Amygdala (tissue), 56 donors: ENCODE measurements around the gene OR5C1.
"Not testable (repeated sequence)": the region's sequence is repeated elsewhere in the genome, so short reads cannot be mapped to it uniquely, and the experiment has no call there.

Source experiments
- DNase-seq, 56 donors: peaks; one replicate each; lab custom pipeline; 2025; lab: John Stamatoyannopoulos, UW

OR5C1 gene

DNA sequence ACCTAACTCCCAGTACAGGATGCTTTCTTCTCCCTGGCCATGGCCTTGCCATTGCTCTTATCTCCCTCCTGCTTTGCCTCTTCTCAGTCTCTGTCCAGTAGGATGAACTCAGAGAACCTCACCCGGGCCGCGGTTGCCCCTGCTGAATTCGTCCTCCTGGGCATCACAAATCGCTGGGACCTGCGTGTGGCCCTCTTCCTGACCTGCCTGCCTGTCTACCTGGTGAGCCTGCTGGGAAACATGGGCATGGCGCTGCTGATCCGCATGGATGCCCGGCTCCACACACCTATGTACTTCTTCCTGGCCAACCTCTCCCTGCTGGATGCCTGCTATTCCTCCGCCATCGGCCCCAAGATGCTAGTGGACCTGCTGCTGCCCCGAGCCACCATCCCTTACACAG is at the start of gene OR5C1:
TSS of gene OR5C1 (plus strand) at position 103 of the 400 bp plus-strand sequence. CDS start at position 103, 0 bp downstream.
- no peak for DNase-seq

DNA sequence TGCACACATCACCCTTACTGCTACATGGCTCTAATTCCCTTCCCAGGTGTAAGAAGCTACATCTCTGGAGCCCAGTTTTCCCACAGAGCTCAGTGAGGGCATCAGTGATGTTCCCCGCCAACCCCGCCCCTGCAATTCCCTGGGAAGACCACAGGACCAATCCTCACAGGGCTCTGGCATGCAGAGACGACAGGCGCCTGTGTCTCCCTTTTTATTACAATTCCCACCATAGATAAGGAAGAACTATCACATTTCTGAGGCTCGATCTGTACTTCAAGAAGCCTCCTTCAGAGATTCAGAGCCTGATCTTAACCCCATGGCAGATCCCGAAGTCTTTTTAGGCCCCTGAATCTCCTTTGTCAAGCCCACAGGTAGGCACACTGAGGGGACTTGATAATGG is 46.7 kb upstream of the OR5C1 start, which contains the start of gene OR1L6:
TSS of gene OR1L6 (plus strand) at position 301 of the 400 bp plus-strand sequence. CDS start 7,545 bp downstream, outside the sequence.
- DNase-seq, result no peak

DNA sequence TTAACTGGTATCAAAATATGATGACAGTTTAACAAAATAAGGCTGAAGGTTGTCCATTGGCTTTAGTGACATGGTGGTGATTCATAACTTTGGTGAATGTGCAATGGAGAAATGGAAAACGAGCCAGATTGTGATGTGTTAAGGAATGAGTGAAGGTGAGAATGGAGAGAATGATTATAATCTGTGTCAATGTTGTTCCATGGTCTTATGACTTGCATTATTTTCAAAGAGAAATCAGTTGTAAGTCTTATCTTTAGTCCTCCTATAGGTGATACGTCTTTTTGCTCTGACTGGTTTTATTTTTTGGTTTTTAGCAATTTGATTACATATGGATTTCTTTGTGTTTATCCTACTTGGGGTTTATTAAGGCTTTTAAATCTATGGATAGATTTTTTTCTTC is 33.9 kb upstream of the OR5C1 start:
- no peak for DNase-seq

DNA sequence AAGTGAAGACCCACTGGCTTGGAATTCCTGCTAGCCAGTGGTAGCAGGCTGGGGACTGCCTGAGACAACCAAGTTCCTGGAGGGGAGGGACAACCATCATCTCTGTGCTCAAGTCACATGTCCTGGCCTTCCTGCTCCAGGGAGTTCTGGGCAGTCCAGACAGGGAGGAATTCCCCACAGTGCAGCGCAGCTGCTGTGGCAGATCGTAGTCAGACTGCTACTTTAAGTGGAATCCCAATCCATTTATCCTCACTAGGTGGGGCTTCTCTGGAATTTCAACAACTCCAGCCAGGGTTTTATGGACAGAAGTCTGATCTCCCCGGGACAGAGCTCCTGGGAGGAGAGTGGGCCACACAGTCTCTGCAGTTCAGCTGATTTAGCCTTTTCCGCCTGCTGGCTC is 20.9 kb upstream of the OR5C1 start:
- no peak for DNase-seq

DNA sequence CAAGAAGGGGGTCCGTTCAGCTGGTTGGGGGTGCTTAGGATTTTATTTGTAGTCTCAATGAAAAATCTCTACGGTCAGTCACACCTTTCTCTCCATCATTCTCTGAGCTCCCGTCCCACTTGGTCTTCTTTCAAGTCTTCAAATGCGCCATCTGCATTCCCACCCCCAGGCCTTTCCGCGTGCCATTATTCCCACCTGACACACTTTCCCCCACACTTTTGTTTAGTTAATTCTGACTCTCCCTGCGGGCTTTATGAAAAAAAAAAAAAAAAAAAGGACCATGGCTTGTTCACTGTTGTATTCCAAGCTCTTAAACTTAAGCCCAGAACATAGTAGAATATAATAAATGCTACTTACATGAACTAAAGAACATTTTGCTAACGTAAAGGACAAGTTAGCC is 11.7 kb upstream of the OR5C1 start:
- DNase-seq, result no peak

DNA sequence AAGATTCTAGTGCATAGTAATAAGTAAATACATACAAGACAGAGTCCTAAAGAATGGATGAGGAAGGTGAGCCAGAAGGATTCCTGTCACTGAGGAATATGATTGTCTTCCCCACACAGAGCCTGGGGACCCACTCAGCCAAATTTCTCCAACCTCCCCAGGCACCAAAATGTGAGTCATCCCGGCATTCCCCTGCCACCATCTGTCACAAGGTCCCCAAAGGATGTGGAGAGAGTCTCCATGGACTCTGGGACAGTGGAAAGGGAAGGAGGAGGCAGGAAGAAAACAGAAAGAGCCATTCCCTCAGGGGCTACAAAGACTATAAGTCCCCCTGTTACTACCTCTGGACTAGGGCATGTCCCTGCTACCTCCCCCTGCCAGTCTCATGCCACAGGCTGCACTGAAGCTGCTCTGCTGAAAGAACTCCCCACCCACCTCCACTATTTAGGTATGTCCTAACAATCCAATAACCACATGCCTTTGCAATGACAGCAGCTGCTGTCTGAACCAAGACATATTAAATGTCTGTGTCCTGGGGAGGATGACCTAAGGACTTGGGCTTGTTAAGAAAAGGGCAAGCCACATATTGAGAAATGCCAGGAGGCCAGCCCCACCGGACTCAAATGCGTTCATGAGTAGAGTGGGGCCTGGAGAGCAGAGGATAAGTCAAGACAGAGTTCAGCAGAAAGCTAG is 10.7 kb upstream of the OR5C1 start:
- no peak for DNase-seq

DNA sequence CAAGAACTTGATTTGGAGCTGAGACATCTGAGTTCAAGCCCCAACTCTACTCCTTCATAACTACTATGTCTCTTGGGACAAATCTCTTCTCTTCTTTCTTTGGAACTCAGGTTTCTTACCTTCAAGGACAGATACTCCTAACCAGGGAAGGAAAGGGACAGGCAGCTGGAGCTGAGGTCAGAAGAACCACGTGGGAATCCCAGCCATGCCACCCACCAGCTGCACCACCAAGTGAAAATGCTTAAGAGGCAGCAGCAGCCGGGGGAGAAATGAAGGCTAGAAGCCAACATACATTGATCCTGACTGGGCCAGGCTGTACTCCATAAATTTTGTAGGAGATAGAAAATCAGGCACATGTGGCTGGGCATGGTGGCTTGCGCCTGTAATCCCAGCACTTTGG is 9.6 kb upstream of the OR5C1 start:
- no peak for DNase-seq

DNA sequence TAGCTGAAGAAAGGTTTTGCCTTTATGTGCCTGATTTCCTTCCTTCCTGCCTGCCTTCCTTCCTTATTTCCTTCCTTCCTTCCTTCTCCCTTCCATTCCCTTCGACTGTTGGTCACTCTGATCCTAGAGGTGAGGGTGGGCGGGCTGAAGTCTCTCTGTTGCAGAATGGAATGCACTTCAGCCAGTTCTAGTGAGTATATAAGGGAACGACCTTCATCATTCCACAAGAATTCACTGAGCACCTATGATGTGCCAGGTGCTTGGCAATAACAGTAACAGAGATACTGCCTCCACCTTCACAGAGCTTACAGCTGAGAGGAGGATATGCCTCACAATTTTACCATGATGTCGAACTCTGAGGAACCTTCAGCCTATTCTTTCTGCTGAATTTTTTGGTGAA is 8.7 kb upstream of the OR5C1 start:
- no peak for DNase-seq

DNA sequence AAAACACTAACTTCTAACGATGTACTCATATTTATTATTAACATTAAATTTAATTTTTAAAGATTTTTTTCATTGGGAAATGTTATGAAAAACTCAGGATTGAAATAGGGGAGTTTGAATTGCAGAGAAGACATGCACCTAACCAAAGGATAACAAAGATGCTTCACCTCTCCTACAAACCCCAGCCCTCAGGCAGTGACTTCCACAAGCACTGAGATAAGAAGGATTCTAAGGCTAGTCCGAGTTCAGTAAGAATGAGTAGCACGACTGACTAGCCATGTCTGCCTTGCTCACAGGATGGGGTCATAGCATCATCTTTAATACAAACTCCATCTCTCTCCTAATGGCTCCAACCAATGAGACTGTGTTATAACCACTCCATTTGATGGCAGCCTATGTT is 7.1 kb upstream of the OR5C1 start:
- no peak for DNase-seq

DNA sequence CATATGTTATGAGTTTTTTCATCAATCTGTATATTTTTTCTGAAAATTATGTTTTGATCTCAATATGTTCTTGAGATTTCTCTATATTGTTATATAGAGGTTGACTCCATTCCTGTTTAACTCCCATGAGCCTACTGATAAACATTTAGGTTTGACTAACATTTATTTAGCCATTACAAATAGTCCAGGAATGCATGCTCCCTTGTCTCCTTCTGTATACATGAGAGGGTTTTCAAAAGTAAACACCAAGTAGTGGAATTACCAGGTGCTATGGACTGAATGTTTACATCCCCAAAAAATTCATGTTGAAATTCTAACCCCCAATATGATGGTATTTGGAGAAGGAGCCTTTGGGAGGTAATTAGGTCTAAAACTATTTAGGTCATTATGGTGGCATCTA is 3.5 kb upstream of the OR5C1 start:
- no peak for DNase-seq

DNA sequence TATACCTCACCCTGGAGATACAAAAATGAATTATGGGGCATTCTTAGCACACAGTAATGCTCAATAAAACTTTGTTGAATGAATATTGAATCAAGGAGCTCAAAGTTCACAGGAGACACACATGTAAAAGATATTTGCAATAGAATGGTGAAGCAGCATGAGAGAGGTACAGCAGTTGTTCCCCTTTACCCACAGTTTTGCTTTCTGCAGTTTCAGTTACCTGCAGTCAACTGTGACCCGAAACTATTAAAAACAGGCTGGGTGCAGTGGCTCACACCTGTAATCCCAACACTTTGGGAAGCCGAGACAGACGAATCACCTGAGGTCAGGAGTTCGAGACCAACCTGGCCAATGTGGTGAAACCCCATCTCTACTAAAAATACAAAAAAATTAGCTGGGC is 2.4 kb upstream of the OR5C1 start:
- DNase-seq, result no peak

DNA sequence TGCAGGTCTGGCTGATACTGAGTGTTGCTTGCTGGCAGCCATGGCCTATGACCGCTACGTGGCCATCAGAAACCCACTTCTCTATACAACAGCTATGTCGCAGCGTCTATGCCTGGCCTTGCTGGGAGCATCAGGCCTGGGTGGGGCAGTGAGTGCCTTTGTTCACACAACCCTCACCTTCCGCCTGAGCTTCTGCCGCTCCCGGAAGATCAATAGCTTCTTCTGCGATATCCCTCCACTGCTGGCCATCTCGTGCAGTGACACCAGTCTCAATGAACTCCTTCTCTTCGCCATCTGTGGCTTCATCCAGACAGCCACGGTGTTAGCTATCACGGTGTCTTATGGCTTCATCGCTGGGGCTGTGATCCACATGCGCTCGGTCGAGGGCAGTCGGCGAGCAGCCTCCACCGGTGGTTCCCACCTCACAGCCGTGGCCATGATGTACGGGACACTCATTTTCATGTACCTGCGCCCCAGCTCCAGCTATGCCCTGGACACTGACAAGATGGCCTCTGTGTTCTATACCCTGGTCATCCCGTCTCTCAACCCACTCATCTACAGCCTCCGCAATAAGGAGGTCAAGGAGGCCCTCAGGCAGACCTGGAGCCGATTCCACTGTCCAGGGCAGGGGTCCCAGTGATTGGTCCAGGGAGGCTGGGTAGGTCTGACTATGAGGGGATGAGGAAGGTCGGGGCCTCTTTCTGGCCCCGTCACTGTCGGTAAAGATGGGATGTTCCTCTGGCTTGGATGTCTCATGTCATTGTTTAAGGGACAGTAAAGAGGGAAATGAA is 718 bp downstream of the OR5C1 start:
- DNase-seq, result no peak

DNA sequence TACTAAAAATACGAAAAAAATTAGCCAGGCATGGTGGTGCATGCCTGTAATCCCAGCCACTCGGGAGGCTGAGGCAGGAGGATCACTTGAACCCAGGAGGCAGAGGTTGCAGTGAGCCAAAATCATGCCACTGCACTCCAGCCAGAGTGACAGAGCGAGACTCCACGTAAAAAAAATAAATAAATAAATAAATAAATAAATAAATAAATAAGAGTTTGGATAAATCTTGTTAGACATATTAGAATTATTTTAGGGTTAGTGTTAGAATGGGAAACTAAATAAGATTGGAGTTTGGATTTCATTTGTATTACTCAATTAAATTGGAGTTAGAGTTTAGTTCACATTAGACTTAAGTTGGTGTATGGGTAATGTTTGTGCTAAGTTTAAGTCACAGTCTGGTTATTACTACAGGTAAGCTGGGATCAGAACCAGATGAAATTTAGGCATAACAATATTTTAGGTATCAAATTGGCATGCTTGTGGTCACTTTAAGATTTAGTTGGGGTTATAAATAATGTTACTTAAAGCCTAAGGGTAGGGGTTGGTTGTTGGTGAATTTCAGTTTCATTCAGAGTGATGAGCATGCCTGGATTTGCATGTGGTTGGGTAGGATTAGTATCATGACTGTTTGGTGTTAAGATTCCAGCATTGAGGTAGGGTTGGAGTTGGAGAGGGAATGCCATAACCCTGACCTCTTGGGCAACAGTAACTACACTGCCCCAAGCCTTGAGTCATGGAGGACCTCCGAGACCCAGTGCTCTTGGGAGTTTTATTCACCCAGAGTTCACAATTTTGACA is 3.3 kb downstream of the OR5C1 start:
- no peak for DNase-seq

DNA sequence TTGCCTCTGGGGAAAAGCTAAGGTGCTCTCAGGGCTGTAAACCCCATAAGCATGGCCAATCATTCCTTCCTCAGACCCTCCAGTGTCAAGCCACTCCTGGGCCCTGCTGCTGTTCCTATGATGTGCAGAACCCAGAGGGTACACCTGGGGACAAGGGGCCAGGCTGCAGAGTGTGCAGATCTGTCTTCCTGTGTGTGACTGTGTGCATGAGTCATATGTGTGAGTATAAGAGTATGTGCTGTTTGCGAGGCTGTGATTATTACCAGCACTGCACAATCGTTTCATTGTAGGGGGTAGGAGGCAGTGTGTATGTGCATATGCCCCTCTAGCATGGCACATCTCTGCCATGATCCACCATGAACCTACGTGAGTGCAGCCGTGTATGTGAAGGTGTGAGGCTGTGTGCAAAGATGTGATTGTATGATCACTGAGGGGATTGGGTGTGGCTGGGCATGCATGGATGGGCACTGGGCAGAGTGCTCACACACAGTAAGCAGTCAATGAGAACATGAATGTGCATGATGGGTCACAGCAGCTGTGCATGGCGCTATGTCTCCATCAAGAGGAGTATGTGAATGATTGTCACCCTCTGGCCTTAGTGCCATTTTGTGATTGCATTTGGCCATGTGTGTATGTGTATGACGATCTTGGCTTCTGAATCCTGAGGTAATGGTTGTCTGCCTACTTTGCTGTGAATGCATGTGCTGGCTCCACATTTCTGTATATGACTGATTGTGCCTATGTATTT is 8.8 kb downstream of the OR5C1 start:
- DNase-seq, result no peak

DNA sequence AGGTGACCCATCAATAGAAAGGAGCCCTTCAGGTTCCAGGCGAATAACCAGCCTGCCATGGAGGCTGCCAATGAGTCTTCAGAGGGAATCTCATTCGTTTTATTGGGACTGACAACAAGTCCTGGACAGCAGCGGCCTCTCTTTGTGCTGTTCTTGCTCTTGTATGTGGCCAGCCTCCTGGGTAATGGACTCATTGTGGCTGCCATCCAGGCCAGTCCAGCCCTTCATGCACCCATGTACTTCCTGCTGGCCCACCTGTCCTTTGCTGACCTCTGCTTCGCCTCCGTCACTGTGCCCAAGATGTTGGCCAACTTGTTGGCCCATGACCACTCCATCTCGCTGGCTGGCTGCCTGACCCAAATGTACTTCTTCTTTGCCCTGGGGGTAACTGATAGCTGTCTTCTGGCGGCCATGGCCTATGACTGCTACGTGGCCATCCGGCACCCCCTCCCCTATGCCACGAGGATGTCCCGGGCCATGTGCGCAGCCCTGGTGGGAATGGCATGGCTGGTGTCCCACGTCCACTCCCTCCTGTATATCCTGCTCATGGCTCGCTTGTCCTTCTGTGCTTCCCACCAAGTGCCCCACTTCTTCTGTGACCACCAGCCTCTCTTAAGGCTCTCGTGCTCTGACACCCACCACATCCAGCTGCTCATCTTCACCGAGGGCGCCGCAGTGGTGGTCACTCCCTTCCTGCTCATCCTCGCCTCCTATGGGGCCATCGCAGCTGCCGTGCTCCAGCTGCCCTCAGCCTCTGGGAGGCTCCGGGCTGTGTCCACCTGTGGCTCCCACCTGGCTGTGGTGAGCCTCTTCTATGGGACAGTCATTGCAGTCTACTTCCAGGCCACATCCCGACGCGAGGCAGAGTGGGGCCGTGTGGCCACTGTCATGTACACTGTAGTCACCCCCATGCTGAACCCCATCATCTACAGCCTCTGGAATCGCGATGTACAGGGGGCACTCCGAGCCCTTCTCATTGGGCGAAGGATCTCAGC is 11.6 kb downstream of the OR5C1 start, which contains the start of gene OR1K1:
TSS of gene OR1K1 (plus strand) at position 58 of the 995 bp plus-strand sequence. CDS start at position 58, 0 bp downstream.
- no peak for DNase-seq

DNA sequence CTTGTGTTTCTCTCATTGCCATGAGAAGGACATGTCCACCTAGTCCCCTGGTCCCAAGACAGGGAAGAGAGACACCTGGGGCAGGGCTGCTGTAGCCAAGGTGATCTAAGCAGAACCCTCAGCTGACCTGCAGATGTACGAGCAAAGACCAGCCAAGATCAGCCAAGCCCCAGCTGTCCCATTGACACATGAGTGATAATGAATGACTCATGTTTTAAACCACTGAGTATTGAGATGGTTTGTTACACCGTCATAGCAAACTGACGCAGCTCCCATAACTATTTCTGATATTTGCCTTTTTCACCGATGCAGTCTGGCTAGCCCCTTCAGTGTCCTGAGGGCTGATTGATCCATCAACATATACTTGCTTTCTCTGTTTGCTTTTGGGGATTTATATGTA is 17.9 kb downstream of the OR5C1 start:
- DNase-seq, result no peak

DNA sequence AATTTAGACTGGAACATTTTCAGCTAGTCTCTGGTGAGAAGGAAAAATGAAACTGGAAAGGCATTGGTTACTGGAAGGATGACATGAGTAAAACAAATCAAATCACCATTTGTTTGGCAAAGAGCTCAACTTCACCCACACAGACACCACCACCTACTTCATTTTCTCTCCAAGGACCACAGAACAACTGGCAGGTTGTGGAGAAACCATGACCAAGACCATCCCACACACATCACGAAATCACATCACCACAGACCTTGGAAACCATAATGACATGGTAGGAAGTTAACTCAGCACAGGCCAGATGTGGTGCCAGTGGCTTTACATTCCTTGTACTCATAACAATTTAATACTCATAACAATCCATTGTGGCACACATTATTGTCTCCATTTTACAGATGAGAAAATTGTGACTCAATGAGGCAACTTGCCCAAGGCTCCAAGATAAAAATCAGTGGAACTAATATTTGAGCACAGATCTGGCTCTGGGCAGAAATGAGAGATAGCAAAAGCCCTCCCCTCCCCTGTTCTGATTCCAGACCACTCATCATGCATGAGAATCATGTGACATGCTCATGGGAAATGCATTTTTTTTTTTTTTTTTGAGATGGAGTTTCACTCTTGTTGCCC is 18.7 kb downstream of the OR5C1 start:
- no peak for DNase-seq

DNA sequence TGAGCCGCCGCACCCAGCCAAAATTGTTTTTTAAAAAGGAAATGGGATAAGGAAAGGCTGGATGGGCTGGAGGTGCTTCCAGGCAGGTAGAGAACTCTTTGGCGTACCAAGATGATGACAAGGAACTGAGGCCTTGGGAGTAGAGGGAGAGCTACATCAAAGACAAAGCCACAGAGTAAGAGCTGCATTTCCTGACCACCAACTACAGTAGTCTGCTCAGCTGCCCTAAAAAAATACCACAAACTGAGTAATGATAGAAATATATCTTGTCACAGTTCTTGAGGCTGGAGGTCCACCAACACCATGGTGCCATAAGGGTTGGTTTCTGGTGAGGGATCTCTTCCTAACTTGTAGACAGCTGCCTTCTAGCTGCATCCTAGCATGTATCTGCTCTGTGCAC is 19.4 kb downstream of the OR5C1 start:
- no peak for DNase-seq

DNA sequence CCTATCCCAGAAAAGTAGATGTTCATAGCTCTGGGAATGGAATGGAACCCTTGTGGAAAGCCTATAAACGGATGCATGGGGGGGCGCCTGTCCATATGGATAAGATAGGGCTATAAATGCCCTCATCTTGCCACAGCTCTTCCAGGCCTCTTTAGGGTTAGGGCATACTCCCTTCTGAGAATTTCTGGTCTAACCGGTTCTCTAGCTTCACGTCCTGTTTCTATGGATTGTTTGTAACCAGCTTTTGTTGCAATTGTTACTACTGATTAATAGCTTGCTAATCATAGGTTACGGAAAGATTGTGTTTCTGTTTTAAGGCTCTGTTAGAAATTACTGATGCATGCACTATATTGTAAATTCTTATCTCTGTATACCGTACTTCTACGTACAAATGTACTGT is 20.5 kb downstream of the OR5C1 start:
- not testable (repeated sequence) for DNase-seq
